ENCODE data around the gene FKBP15. TPM values are rescaled to one million over a fixed set of nuclear protein-coding genes. Genes with fewer than 3 reads are reported as not detected.

Gene FKBP15
- total and polyA plus RNA-seq, 2 of the 4 experiments (the other 2 are of a cell fraction): 20.4 to 25.5 TPM

- Histone ChIP-seq H2AFZ (replicated peaks; ENCODE audit: low read length, poor library complexity) (no peak overlapping the region), H3K27me3 (ENCODE audit: control insufficient read depth, insufficient read depth, low read length) (no peaks in the 10 kb centered on the region), H4K5ac (ENCODE audit: low read depth, low read length) (no peak overlapping the region), H3K27ac (ENCODE audit: insufficient read depth, low read length) (no peak overlapping the region), H3K18ac (ENCODE audit: low read depth, low read length) (no peak overlapping the region), H4K91ac (ENCODE audit: insufficient read depth, low read depth, low read length) (no peak overlapping the region), H3K9ac (ENCODE audit: low read depth, low read length) (no peak overlapping the region), H3K9me1 (ENCODE audit: insufficient read depth, low read length) (peaks cover 4% of the 10 kb centered on the region), H2BK120ac (ENCODE audit: low read depth, low read length) (no peak overlapping the region), H2BK15ac (ENCODE audit: low read depth, low read length) (no peak overlapping the region), H3K36me3 (ENCODE audit: control insufficient read depth, insufficient read depth, low read length) (peaks cover 67% of the 10 kb centered on the region), H3K23ac (ENCODE audit: low read depth, low read length) (no peak overlapping the region), H3K4me3 (ENCODE audit: insufficient read depth, low read depth, low read length) (no peak overlapping the region), H3K14ac (replicated peaks; ENCODE audit: low read depth, low read length) (no peak overlapping the region), H3K56ac (ENCODE audit: extremely low read depth, insufficient read depth, low read length) (no peak overlapping the region), H2BK20ac (ENCODE audit: low read depth, low read length) (no peak overlapping the region), H3K4me2 (ENCODE audit: low read depth, low read length) (no peak overlapping the region), H2AK9ac (replicated peaks; ENCODE audit: low read depth, low read length, poor library complexity) (no peak overlapping the region), H3K79me1 (ENCODE audit: low read depth in 1 of 2, low read length in 2 of 2) (no peaks in the 10 kb centered on the region; a peak in 1 of 4 replicates), H3K4ac (ENCODE audit: low read depth, low read length) (no peak overlapping the region), H3K9me3 (ENCODE audit: control insufficient read depth, insufficient read depth, low read length) (no peaks in the 10 kb centered on the region), H2AK5ac (ENCODE audit: low read depth, low read length) (no peak overlapping the region), H4K8ac (ENCODE audit: low read depth in 2 of 2, low read length in 2 of 2) (no peak overlapping the region), H3K4me1 (ENCODE audit: control insufficient read depth, insufficient read depth, low read length) (peaks cover 3% of the 10 kb centered on the region), H2BK5ac (ENCODE audit: low read depth, low read length, poor library complexity, severe bottlenecking) (no peak overlapping the region), H4K20me1 (ENCODE audit: insufficient read depth, low read length) (peaks cover 7% of the 10 kb centered on the region; the same call in 1 of the 2 replicates)
- no peak for ATAC-seq (ENCODE audit: low read depth)
- dilution Hi-C loops (cut with HindIII; ENCODE audit: low sequenced_read_pairs, unreplicated experiment) (no loop called here), in situ Hi-C loops (cut with MboI; ENCODE audit: low sequenced_read_pairs) (no loop called here), intact Hi-C loops (cut with micrococcal nuclease) (no loop called here)
- WGBS, 2 experiments (ENCODE audit: extremely low coverage in 2 of 2, insufficient read length in 1 of 2): no CpG with 5 or more reads among the region's 5 CpGs
- BruUV-seq (replicated peaks): no TSS peak
- POLR2A ChIA-PET (ENCODE audit: unreplicated experiment): no interaction called here
- no peak for DNase-seq
- CTCF ChIA-PET: no interaction called here
- TF ChIP-seq CTCF (conservative IDR thresholded peaks at IDR 0.05; ENCODE audit: low read depth, low read length) (no peak), MXI1 (IDR thresholded peaks at IDR 0.05; ENCODE audit: borderline replicate concordance, low read depth, low read length) (no peak), USF2 (IDR thresholded peaks at IDR 0.05; ENCODE audit: low read depth, low read length) (no peak), CEBPB (IDR thresholded peaks at IDR 0.05; ENCODE audit: low read depth, low read length) (no peak), POLR2A (IDR thresholded peaks at IDR 0.05; ENCODE audit: low read depth, low read length) (no peak), RCOR1 (IDR thresholded peaks at IDR 0.05; ENCODE audit: insufficient replicate concordance, low read length) (no peak), ELK1 (IDR thresholded peaks at IDR 0.05; ENCODE audit: borderline replicate concordance, low read depth, low read length) (no peak), SMC3 (IDR thresholded peaks at IDR 0.05; ENCODE audit: low read depth, low read length) (no peak), CHD1 (IDR thresholded peaks at IDR 0.05; ENCODE audit: low read depth, low read length) (no peak), MAZ (IDR thresholded peaks at IDR 0.05; ENCODE audit: borderline replicate concordance, low read depth, low read length) (no peak), FOS (IDR thresholded peaks at IDR 0.05; ENCODE audit: low read depth, low read length) (no peak), RFX5 (IDR thresholded peaks at IDR 0.05; ENCODE audit: low read depth, low read length) (no peak), BHLHE40 (IDR thresholded peaks at IDR 0.05; ENCODE audit: low read depth, low read length) (no peak), RAD21 (IDR thresholded peaks at IDR 0.05; ENCODE audit: low read length) (no peak)
Measured at GRCh38 chr9:113168809-113169208, 52.3 kb downstream of the FKBP15 start.

Data from IMR-90 (cell line).